Measurements from ENCODE around the gene UBE2D2. TPM values are rescaled to one million over a fixed set of nuclear protein-coding genes. Genes with fewer than 3 reads are reported as not detected.
A peak's percentile ranks its signal among the peaks of the same experiment; 100 is the strongest.
"Not testable (repeated sequence)": the region's sequence is repeated elsewhere in the genome, so short reads cannot be mapped to it uniquely, and the experiment has no call there.

Gene UBE2D2
- total RNA-seq, 1 experiment from 2014 or later: 187 TPM

DNA sequence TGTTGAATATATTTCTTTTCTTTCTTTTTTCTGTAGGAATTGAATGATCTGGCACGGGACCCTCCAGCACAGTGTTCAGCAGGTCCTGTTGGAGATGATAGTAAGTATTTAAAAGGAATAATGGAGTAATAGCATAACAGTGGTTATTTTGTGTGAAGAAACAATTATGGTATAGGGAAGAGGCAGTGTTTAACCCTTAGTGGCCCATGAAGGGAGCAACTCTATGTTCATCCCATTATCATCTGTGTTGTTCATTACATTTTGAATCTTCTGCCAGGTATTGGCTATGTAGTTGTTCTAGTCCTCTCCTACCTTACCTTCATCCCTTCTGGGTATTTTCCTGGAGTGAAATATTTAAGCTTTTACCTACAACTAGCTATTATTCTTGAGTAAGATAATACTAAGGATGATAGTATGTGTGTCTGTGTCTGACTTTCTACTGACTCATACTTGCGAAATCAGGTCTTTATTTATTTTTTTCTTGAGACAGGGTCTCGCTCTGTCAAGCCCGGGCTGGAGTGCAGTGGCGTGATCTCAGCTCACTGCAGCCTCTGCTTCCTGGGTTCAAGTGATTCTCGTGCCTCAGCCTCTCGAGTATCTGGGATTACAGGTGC is 39.3 kb downstream of the UBE2D2 start:
- H3K9me3 ChIP-seq: peaks cover 6% of the 10 kb centered on the region; the same call in 1 of the 2 replicates
- H3K27me3 ChIP-seq: no peaks in the 10 kb centered on the region
- no peak for DNase-seq
- peaks cover 72% of the 10 kb centered on the region for H3K36me3 ChIP-seq
- H3K4me3 ChIP-seq: no peak overlapping the region

DNA sequence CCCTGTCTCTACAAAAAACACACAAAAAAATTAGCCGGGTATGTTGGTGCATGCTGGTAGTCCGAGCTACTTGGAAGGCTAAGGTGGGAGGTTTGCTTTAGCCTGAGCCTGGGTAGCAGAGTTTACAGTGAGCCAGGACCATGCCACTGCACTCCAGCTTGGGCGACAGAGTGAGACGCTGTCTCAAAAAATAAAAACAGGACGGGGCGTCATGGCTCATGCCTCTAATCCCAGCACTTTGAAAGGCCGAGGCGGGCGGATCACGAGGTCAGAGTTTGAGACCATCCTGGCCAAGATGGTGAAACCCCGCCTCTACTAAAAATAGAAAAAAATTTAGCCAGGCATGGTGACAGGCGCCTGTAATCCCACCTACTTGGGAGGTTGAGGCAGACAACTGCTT is 40.3 kb downstream of the UBE2D2 start:
- peaks cover 78% of the 10 kb centered on the region for H3K36me3 ChIP-seq
- no peak for DNase-seq
- H3K27me3 ChIP-seq: no peaks in the 10 kb centered on the region
- peaks cover 3% of the 10 kb centered on the region; the same call in 1 of the 2 replicates for H3K9me3 ChIP-seq
- no peak overlapping the region for H3K4me3 ChIP-seq

DNA sequence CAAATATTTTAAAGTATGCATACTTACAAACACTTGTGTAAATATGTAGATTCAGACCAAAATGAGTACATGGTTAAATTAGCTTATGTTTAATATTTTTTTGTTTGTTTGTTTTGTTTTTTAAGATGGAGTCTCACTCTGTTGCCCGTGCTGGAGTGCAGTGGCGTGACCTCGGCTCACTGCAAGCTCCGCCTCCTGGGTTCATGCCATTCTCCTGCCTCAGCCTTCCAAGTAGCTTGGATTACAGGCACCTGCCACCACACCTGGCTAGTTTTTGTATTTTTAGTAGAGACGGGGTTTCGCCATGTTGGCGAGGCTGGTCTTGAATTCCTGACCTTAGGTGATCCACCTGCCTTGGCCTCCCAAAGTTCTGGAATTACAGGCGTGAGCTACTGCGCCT is 40.8 kb downstream of the UBE2D2 start:
- H3K9me3 ChIP-seq, H3K4me3 ChIP-seq, DNase-seq, H3K27me3 ChIP-seq: not testable (repeated sequence)
- H3K36me3 ChIP-seq: peaks cover 78% of the 10 kb centered on the region

DNA sequence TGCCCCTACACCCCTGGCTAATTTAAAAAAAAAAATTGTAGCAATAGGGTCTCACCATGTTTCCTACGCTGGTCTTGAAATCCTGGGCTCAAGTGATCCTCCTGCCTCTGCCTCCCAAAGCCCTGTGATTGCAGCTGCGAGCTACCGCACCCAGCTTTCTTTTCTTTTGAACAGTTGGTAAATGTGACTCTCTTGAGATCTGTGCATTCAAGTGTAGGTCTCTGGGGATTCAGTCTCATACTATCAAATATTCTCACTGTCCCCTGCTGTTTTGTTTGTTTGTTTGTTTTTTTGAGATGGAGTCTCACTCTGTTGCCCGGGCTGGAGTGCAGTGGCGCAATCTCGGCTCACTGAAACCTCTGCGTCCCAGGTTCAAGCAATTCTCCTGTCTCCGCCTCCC is 44.7 kb downstream of the UBE2D2 start:
- DNase-seq: no peak
- no peak overlapping the region for H3K4me3 ChIP-seq
- no peaks in the 10 kb centered on the region for H3K27me3 ChIP-seq
- no peaks in the 10 kb centered on the region for H3K9me3 ChIP-seq
- H3K36me3 ChIP-seq: peaks cover 63% of the 10 kb centered on the region

DNA sequence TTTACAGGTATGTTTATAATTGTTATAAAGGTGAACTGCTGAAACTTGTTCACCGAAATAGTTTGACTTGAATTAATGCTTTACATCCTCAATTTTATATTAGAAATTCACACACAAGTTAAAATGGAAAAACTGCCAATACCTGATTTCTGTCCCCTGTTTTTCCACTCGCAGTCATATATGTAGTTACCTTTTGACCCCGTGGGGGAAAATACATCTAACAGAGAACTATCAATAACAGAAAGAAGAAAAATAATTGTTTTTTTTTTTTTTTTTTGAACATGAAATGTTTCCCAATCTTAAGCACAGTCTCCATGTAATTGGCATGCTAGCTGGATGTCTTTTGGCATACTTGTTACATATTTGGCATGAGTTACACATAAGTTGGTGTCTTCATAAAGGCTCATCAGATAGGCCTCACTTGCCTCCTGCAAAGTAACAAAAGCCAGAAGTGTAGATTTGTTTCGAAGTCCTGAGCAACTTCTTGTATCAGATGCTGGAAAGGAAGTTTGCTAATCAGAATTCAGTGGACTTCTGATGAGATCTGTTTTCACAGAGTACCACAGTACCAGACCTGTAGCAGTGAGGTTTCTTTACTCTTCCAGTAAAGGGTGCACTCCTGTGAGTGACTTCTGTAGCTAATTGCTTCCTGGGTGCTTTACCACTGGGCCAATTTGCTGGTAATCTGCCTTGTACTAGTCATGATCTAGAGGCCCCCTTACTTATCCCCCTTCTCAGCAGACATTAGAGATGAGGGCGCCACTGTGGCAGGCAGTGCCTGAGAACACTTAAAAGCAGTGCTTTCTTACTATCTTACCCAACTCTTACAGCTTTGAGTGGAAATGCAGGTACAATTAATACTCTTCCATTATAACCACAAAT is 50.8 kb downstream of the UBE2D2 start:
- Histone ChIP-seq H3K4me3 (no peak overlapping the region), H3K9me3 (no peaks in the 10 kb centered on the region), H3K27me3 (no peaks in the 10 kb centered on the region), H3K36me3 (peaks cover 52% of the 10 kb centered on the region)
- DNase-seq: no peak

DNA sequence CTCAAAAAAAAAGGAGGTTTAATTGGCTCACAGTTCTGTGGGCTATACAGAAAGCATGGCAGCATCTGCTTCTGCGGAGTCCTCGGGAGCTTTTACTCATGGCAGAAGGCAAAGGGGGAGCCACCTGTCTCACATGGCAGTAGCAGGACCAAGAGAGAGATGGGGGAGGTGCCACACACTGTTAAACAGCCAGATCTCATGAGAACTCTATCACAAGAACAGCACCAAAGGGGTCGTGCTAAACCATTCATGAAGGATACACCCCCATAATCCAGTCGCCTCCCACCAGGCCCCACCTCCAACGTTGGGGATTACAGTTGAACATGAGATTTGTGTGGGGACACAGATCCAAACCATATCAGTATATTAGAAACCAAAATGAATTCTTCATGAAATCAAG is 58.7 kb downstream of the UBE2D2 start:
- Histone ChIP-seq H3K36me3 (peaks cover 84% of the 10 kb centered on the region), H3K27me3 (no peaks in the 10 kb centered on the region)
- DNase-seq: no peak

DNA sequence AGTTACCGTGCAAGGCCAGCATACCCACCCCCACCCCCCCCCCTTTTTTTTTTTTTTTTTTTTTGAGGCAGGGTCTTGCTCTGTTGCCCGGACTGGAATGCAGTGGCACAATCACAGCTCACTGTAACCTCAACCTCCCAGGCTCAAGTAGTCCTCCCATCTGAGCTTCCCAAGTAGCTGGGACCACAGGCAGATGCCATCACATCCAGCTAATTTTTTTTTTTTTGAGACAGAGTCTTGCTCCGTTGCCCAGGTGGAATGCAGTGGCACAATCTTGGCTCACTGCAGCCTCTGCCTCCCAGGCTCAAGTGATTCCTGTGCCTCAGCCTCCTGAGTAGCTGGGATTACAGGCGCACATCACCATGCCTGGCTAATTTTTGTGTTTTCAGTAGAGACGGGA is 64.3 kb downstream of the UBE2D2 start:
- peaks cover 78% of the 10 kb centered on the region for H3K36me3 ChIP-seq
- H3K9me3 ChIP-seq, DNase-seq, H3K4me3 ChIP-seq, H3K27me3 ChIP-seq: not testable (repeated sequence)

More for the DNA sequence above, 58.7 kb downstream of the UBE2D2 start:
- Histone ChIP-seq H3K9me3 (no peaks in the 10 kb centered on the region), H3K4me3 (no peak overlapping the region)

DNA sequence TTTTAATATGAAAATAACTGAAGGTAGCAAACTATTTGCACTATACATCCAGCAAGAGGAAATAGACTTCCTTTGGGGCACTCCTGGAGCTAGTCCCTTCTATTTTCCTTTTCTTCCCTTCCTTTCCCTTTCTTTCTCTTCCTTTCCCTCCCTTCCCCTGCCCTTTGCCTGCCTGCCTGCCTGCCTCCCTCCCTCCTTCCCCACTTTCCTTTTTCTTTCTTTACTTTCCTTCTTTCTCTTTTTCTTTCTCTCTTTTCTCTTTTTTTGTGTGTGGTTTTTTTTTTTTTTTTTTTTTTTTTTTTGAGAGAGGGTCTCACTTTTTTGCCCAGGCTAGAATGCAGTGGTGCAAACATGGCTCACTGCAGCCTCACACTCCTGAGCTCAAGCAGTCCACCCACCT is 69.7 kb downstream of the UBE2D2 start:
- no peaks in the 10 kb centered on the region for H3K9me3 ChIP-seq
- H3K27me3 ChIP-seq: no peaks in the 10 kb centered on the region
- peaks cover 44% of the 10 kb centered on the region for H3K36me3 ChIP-seq
- H3K4me3 ChIP-seq: no peak overlapping the region
- DNase-seq: no peak

DNA sequence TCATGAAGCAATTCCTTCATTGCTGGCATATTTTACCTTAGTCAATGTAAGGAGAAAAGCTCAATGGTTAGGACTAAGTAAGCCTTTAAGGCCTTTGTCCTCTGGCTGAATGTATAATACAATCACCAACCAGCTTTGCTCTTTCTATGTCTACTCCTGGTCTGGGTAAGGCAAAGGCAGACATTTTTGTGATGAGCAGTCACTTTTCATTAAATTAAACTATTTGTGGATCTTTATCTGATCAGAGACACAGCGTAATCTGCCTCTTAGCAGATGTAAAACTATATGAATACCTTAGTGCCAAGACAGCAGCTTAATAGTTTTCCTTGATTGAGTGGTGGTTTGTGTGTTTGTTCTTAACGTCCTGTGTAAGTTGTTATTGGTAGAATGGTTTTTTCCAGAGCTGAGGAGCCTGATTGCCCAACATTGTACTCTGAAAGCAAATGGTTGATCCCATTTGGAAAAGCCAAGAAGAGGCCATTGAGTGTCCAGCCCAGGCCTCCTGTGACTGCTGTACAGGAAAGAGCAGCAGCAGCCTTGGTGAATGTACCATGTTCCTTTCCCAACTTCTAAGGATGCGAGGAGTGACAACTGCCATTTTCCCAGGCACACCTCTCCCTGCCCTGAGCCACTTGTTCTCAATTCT is 70.5 kb downstream of the UBE2D2 start:
- no peak for DNase-seq
- H3K36me3 ChIP-seq: peaks cover 36% of the 10 kb centered on the region
- no peaks in the 10 kb centered on the region for H3K27me3 ChIP-seq
- H3K4me3 ChIP-seq: no peak overlapping the region
- H3K9me3 ChIP-seq: no peaks in the 10 kb centered on the region

DNA sequence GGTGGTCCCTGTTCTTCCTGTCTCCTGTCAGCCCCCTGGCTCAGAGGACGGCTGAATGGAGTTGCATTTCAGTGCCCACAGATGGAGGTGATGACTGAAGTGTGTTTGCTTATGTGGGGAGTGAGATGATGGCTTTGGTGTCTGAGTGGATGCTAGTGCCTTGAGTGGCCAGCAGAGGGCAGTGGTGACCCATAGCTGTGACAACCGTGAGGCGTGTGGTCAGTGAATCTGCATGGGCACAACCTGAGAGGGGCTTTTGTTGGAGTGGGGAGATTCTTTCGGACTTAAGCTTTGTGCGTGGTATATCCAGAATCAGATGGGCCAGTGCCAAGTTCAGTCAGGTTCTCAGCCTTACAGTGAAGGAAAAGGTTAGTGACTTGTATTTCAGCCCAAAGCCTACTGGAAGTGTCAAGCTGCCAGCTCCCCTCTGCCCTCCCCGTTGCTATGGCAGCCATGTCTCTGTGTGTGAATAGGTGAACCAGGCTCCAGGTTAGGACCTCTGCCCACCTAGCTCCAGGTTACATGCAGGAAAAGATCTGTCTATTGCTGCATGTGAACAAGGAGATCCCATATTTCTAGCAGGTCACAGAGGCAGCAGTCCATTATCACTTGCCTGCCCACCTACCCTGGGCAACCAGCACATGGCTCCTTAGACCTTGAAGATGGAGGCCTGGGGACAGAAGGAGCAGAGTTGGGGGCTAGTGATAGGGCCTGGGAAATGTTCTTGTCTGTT is 72.3 kb downstream of the UBE2D2 start:
- no peak overlapping the region for H3K4me3 ChIP-seq
- H3K27me3 ChIP-seq: no peaks in the 10 kb centered on the region
- H3K9me3 ChIP-seq: no peaks in the 10 kb centered on the region
- H3K36me3 ChIP-seq: peaks cover 19% of the 10 kb centered on the region
- peak; percentile 64 for DNase-seq

DNA sequence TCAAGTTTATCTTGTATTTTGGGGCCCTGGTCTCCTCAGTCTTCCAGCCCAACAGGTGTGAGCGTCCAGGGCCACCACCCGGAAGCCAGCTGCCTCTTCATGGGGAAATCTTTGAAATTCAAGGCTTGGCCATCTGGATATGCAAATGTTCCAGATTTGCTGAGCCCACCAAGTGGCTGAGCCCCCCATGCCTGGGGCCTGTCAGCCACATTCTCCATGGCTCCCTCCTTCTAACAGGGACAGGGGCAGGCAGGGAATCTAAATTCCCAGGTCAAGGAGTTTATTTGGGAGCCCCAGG is 72.8 kb downstream of the UBE2D2 start:
- no peaks in the 10 kb centered on the region for H3K27me3 ChIP-seq
- peaks cover 21% of the 10 kb centered on the region for H3K36me3 ChIP-seq
- no peak for DNase-seq
- no peaks in the 10 kb centered on the region for H3K9me3 ChIP-seq
- H3K4me3 ChIP-seq: no peak overlapping the region

DNA sequence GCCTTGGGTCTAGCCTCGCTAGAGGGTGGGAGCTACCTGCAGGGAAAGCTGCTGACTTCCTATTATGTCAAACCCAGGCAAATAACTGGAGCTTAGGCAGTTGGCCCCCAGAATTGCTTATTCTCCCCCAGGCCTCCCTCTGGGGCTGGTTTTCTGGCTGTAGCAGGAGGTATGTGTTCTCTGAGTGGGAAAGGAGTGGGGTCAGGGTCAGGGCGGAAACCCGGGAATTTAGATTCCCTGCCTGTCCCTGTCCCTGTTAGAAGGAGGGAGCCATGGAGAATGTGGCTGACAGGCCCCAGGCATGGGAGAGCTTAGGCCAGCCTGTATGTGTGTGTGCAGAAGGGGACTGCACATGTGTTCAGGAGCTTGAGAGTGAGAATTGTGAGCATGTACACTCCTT is 73.4 kb downstream of the UBE2D2 start:
- Histone ChIP-seq H3K27me3 (no peaks in the 10 kb centered on the region), H3K9me3 (no peaks in the 10 kb centered on the region), H3K36me3 (peaks cover 17% of the 10 kb centered on the region), H3K4me3 (no peak overlapping the region)
- no peak for DNase-seq

DNA sequence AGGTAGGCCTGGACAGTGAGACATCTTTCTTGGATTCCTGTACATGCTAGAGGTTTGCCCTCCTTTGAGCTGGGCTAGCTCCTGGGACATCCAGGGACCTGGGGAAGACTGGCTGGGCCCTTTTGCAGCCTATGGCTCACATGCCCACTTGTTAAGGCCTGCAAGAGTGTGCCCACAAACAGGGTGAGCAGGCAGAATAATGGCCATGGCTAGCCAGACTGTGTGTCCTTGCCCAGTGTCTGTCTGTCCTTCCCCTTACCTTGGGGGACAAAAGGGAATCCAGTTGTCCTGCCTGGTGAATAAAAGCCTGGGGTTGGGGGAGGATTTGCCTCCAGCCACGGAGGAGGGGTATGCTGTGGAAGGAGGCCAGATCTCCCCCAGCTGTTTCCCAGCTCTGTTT is 74.1 kb downstream of the UBE2D2 start:
- DNase-seq: no peak
- Histone ChIP-seq H3K9me3 (no peaks in the 10 kb centered on the region), H3K4me3 (no peak overlapping the region), H3K27me3 (no peaks in the 10 kb centered on the region), H3K36me3 (peaks cover 16% of the 10 kb centered on the region)

DNA sequence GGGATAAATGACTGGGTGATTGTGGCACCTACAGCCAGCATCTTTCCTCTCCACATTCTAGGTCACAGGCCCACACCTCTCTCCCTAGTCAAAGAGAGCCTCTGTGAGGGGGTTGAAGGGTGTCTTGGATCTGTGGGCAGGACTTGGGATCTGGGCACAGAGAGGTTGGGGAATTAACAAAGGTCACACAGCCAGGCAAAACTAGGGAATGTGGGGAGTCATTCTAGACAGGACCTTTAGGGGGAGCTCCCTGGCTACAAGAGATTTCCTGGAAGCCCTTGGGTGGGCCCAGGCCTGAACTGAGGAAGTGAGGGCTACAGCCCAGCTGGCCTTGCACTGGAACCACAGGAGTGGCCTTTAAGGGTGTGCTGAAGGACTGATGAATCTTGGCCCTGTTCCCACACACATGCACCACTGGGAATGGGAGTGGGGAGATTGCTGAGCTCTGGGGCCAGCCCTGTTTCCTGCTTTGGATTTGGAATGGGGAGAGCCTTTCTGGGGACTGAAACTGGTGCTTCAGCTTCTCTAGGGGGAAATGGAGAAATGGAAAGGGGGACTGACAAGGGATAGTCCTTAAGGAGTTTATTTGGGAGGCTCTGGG is 74.6 kb downstream of the UBE2D2 start:
- Histone ChIP-seq H3K4me3 (no peak overlapping the region), H3K36me3 (peaks cover 16% of the 10 kb centered on the region), H3K9me3 (no peaks in the 10 kb centered on the region), H3K27me3 (no peaks in the 10 kb centered on the region)
- DNase-seq: peak; percentile 97

DNA sequence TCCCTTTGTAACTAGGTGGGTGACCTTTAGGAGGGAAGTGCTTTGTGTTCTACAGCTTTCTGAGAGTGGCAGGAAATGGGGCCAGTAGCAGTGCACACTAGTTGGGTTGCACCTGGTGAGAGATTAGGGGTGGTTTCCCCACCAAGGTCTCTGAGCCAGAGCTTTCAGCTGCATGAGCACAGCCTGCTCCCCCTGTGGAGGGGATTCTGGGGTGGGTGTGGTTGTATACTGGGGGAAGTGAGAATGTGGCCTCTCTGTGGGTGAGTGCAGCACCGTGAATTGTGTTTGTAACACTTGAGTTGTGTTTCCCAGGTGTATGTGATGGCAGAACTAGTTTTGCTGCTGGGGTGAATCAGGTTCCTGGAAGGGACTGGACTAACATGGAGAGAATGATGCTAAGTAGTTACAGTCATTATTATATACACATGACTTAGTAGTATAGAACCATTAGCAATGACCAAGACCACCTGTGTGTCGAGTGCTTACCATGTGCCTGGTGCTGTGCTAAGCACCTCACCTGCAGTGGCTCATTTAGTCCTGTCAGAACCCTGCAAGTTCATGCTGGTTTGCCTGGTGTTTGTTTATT is 75.2 kb downstream of the UBE2D2 start:
- no peaks in the 10 kb centered on the region for H3K27me3 ChIP-seq
- no peaks in the 10 kb centered on the region for H3K9me3 ChIP-seq
- H3K36me3 ChIP-seq: peaks cover 14% of the 10 kb centered on the region
- no peak overlapping the region for H3K4me3 ChIP-seq
- DNase-seq: no peak

DNA sequence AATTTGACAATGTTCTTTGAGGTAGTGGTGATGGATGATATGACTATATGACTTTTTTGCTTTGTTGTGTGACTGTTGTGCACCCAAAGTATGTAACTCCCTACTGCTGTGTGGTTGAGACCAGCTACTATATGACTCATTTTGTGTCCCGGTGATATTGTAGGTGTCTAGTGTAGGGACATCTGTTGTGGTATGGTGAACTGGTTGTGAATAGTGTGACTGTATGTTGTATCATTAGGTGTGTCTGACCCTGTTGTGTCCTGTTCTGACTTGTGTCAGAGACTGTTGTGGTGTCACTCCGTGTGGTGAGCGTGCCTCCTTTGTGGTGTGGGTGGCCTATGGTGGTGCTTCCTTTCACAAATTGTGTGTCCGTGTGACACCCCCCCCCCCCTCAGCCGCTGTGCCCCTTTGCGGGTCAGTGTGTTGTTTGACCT is 75.9 kb downstream of the UBE2D2 start:
- Histone ChIP-seq H3K36me3 (peaks cover 12% of the 10 kb centered on the region), H3K27me3 (no peaks in the 10 kb centered on the region), H3K4me3 (peak overlapping the region; percentile 48), H3K9me3 (no peaks in the 10 kb centered on the region)
- no peak for DNase-seq
